Subcutaneous adipose tissue (tissue), 4 donors: Measurements from ENCODE around the gene BAG3. TPM values are rescaled to one million over a fixed set of nuclear protein-coding genes. Genes with fewer than 3 reads are reported as not detected.

Experiments used
- total RNA-seq, 4 donors: library from RNA; depleted of rRNA; stranded (reverse); fragments of >200 nt; gene quantifications; one replicate each; pipeline ENCODE4 v1.1.0, GENCODE V29; 2016
- TF ChIP-seq, protein P1 (sequence below): fragments of 450-650 bp; IDR thresholded peaks from one replicate; pipeline ENCODE4 v1.5.1; 2016; ENCODE audit warnings: low read depth, mild to moderate bottlenecking, control low read depth, antibody characterized with exemption, moderate library complexity

Gene BAG3
- total RNA-seq, 4 donors from 2014 or later = 16.1 to 33.1 (median 21.1) TPM

DNA sequence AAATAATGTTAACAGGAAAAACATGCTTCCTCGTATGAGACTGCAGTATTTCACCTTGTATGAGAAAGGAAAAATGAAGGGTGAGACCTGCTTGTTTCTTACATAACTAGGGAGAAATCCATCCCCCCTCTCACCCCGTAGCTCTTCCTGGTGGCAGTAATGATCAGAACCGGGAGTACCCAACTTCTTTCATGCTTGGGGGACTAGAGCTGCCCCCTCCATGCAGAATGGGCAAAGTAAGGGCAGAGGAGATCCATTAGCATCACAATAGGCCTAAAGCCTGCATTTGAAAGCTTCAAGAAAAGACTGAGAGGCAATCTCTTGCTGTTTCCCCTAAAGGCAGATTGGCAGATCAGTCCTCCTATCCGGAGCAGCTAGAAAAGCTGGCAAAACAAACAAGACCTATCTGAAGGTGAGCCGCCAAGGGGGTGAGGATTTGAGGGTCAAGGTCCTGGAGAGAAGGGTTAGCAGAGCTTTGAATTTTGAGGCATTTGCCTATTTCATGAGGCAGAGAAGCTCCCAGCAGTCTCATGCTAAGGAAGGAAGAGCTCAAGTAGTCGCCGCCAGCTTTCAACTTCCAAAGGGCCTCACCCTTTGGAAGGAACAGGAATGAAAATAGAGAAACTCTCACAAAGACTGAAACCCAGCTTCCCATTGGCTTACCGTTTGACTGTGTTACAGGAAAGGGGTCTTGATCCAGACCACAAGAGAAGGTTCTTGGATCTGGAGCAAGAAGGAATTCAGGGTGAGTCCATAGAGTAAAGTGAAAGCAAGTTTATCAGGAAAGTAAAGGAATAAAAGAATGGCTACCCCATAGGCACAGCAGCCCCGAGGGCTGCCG is 36.2 kb downstream of the BAG3 start:
- TF ChIP-seq, protein P1, sequence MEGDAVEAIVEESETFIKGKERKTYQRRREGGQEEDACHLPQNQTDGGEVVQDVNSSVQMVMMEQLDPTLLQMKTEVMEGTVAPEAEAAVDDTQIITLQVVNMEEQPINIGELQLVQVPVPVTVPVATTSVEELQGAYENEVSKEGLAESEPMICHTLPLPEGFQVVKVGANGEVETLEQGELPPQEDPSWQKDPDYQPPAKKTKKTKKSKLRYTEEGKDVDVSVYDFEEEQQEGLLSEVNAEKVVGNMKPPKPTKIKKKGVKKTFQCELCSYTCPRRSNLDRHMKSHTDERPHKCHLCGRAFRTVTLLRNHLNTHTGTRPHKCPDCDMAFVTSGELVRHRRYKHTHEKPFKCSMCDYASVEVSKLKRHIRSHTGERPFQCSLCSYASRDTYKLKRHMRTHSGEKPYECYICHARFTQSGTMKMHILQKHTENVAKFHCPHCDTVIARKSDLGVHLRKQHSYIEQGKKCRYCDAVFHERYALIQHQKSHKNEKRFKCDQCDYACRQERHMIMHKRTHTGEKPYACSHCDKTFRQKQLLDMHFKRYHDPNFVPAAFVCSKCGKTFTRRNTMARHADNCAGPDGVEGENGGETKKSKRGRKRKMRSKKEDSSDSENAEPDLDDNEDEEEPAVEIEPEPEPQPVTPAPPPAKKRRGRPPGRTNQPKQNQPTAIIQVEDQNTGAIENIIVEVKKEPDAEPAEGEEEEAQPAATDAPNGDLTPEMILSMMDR = no peak

DNA sequence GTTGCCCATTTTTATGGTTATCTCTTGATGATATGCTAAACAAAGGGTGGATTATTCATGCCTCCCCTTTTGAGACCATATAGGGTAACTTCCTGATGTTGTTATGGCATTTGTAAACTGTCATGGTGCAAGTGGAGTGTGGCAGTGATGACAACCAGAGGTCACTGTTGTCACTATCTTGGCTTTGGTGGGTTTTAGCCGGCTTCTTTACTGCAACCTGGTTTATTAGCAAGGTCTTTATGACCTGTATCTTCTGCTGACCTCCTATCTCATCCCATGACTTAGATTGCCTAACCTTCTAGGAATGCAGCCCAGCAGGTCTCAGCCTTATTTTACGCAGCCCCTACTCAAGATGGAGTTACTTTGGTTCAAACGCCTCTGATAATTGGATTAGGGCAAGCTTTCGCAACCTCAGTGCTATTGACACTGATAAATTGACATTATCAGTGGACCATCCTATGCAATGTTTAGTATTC is 36.9 kb downstream of the BAG3 start:
- TF ChIP-seq, protein P1 = no peak

DNA sequence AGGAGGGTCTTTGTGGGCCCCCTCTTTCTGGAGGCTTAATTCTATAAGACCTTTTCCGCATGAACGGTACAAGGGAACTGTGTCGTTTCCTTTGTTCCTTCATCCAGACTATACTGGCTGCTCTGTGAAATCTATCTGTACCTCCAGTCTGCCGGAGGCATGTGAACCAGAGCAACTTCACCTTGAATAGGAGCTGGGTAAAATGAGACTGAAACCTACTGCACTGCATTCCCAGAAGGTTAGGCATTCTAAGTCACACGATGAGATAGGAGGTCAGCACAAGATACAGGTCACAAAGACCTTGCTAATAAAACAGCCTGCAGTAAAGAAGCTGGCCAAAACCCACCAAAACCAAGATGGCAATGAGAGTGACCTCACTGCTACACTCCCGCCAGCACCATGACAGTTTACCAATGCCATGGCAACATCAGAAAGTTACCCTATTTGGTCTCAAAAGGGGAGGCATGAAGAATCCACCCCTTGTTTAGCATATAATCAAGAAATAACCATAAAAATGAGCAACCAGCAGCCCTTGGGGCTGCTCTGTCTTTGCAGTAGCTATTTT is 37.9 kb downstream of the BAG3 start:
- TF ChIP-seq, protein P1 = no peak

- TF ChIP-seq, protein P1 = no peak
These were observed 40.5 kb downstream of the BAG3 start for GRCh38 chr10:119691726-119692125.

GRCh38 chr10:119693262-119693957 is 42.2 kb downstream of the BAG3 start:
- TF ChIP-seq, protein P1 = no peak

GRCh38 chr10:119694608-119695007 is 43.4 kb downstream of the BAG3 start:
- TF ChIP-seq, protein P1 = no peak
